Measurements from ENCODE around the gene RBMS2.

Gene RBMS2

DNA sequence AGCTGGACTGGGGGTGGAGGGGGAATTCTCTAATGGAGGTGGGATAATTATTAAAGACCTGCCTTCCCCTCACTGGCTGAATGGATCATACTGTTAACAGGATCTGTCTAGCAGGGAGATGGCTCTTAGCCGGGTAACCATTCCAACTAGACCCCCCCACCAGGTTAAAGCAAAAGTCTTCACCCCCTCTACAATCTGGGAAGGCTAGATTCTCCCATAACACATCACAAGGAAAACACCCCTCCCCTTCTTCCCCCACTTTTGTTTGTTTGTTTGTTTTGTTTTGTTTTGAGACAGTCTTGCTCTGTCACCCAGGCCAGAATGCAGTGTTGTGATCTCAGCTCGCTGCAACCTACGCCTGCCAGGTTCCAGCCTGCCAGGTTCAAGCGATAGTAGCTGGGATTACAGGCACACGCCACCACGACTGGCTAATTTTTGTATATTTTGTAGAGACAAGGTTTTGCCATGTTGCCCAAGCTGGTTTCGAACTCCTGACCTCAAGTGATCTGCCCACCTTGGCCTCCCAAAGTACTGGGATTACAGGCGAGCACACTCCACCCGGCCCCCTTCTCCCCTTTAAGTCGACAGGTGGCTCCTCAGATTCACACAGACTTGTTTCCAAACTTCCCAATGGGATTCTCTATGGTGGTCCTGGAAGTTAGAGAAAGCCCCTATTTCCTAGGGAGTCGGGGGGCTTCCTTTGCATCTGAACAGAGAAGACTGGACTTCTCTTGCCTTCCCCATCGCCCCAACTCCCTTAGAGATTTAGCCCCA, 112.0 kb downstream of the RBMS2 start:
- H3K27ac ChIP-seq = peak overlapping the region; percentile 96
- no peak for TF ChIP-seq ZFX (IDR thresholded peaks at IDR 0.05; ENCODE audit: borderline replicate concordance)
- TF ChIP-seq, protein P1, sequence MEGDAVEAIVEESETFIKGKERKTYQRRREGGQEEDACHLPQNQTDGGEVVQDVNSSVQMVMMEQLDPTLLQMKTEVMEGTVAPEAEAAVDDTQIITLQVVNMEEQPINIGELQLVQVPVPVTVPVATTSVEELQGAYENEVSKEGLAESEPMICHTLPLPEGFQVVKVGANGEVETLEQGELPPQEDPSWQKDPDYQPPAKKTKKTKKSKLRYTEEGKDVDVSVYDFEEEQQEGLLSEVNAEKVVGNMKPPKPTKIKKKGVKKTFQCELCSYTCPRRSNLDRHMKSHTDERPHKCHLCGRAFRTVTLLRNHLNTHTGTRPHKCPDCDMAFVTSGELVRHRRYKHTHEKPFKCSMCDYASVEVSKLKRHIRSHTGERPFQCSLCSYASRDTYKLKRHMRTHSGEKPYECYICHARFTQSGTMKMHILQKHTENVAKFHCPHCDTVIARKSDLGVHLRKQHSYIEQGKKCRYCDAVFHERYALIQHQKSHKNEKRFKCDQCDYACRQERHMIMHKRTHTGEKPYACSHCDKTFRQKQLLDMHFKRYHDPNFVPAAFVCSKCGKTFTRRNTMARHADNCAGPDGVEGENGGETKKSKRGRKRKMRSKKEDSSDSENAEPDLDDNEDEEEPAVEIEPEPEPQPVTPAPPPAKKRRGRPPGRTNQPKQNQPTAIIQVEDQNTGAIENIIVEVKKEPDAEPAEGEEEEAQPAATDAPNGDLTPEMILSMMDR (IDR thresholded peaks at IDR 0.05) = no peak

GRCh38 chr12:56634242-56634836, 112.7 kb downstream of the RBMS2 start:
- TF ChIP-seq, protein P1 (IDR thresholded peaks at IDR 0.05) = no peak
- TF ChIP-seq ZFX (IDR thresholded peaks at IDR 0.05; ENCODE audit: borderline replicate concordance) = no peak

GRCh38 chr12:56634837-56635791, 113.5 kb downstream of the RBMS2 start:
- TF ChIP-seq, protein P1 (IDR thresholded peaks at IDR 0.05) = peak; percentile 75
- no peak for TF ChIP-seq ZFX (IDR thresholded peaks at IDR 0.05; ENCODE audit: borderline replicate concordance)
- peak overlapping the region; percentile 96 for H3K27ac ChIP-seq

More at GRCh38 chr12:56634242-56634836, 112.7 kb downstream of the RBMS2 start:
- H3K27ac ChIP-seq = peak overlapping the region; percentile 96

GRCh38 chr12:56635806-56636674, 114.4 kb downstream of the RBMS2 start:
- no peak for TF ChIP-seq ZFX (IDR thresholded peaks at IDR 0.05; ENCODE audit: borderline replicate concordance)
- TF ChIP-seq, protein P1 (IDR thresholded peaks at IDR 0.05) = no peak
- H3K27ac ChIP-seq = peak overlapping the region; percentile 96

DNA sequence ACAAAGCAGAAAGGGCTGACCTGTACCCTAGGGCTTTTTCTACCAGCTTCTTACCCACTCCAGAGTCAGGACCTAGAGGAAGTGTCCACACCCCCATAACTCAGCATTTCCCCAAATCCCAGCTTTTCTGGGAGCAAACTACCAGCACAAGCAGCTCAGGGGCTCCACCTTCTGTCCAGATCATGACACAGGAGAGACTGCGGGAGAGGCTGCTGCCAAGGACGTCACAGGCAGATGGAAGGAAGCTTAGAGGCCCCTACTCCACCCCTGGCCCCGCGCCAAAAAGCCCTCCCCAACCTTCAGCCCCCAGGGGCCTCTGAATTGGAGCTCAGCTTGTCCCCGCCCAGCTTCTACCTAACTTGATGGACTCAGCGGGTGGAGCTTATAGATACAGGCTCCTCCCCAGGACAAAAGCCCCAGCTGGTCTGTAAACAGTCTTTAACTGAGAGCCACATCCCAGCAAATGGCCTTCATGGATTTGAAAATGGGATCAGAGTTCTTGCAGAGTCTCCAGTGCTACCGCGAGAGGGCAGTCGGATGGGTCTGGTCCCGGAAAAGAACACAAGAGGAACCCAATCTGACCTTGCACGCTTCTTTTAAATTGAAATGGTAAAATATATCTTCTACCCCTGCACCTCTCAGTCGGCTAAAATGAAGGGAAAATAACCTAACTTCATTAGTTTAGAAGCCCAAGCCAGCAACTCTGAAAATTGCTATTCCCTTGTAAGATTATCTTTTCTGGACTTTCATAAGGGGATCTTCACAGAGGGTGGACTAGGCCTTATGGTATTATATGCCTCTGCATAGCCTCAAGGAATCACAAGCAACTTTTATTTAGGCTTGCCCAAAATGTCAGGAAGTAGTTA, 115.3 kb downstream of the RBMS2 start:
- TF ChIP-seq ZFX (IDR thresholded peaks at IDR 0.05; ENCODE audit: borderline replicate concordance) = no peak
- TF ChIP-seq, protein P1 (IDR thresholded peaks at IDR 0.05) = peak; percentile 97
- H3K27ac ChIP-seq = peak overlapping the region; percentile 96

GRCh38 chr12:56637621-56638020, 116.0 kb downstream of the RBMS2 start:
- H3K27ac ChIP-seq = peak overlapping the region; percentile 96
- TF ChIP-seq, protein P1 (IDR thresholded peaks at IDR 0.05) = no peak
- no peak for TF ChIP-seq ZFX (IDR thresholded peaks at IDR 0.05; ENCODE audit: borderline replicate concordance)
